NCI-H2081 treated with DMSO at 0.1 percent for 48 hours (cell line): Measurements from ENCODE around the gene GXYLT2.
"Not testable (repeated sequence)": the region's sequence is repeated elsewhere in the genome, so short reads cannot be mapped to it uniquely, and the experiment has no call there.

Experiments
- DNase-seq: peaks from one replicate; lab custom pipeline; 2025; lab: John Stamatoyannopoulos, UW

GXYLT2 gene

DNA sequence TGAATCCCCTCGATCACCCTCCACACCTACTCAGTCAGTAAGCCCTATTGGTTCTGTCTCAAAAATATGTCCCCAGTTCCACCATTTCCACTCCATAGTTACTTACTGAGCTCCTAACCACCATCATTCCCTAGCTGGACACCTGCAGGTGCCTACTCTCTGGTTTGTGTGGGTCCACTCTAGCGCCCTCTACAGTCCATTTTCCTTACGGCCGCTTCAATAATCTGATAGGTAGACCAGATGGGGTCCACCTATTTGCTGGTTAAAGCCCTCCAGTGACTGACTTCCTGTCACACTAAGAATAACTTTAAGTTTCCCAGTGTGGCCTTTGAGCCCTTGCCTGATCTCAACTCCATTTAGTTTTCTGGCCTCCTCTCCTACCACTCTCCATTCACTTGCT, 5.0 kb downstream of the GXYLT2 start:
- DNase-seq, result no peak

DNA sequence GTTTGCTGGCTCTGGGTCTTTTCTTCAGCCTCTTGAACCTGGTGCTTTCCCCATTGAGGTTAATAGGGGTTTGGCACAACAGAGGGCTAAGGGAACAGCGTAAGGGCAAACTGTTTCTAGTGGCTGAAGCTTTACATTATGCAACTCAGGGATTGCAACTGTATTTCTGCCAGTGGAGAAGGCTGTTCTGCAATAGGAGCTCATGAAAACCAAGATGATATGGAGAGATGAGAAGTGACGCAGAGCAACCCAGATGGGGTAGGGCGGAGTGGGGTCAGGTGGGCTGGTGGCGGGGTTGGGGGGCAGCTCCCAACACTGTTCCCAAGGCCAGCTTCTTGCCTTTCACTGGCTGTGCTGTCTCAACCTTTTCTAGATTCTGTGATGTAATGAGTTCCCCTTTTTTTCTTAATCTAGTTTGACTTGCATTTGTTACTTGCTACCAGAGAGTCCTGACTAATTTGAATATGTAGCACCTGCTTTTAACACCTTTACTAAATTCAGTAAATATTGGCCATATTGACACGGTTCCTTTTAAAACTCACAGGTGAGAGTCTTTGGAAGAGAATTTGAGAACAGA, 7.2 kb downstream of the GXYLT2 start:
- no peak for DNase-seq

DNA sequence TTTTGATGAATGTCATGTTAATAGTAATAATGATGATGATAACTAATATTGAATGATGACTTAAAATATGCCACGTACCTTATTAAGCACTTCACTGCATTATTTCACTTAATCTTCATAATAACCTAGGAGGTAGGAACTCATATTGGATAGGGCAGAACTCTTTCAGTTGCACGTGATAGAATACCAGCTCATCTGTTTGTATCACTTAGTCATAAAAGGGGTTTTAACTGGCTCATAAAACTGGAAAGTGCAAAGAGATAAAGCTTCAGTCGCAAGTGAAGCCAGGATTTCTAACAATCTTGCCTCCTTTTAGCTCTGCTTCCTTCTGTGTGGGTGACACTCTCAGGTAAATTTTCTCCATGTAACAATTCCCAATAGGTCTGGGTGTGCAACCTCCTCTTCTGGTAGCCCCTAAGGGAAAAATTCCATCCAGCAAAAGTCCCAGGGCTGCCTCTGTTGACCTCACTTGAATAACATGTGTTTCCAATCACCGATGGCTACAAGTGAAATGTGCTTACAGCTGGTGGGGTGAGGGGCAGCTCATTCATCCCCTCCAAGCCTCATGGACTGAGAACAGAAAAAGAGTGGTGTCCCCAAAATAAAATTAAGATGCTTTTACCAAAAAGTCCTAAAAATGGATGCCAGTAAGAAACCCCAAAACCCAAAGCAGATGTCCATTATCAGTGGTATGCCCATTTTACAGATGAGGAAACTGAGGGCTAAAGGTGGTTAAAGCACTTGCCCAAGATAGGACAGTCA, 9.3 kb downstream of the GXYLT2 start:
- DNase-seq, result no peak

DNA sequence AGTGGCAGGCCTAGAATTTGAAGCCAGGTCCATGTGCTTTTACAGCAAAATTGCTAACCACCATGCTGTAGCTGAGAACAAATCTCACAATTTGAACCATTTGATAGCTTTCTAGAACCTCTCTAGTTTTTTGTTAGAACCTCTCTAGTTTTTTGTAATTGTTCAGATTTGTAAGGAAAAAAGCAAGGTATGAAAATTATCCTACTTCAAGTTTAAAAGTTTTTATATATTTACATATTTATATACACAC, 9.8 kb downstream of the GXYLT2 start:
- DNase-seq, result no peak

DNA sequence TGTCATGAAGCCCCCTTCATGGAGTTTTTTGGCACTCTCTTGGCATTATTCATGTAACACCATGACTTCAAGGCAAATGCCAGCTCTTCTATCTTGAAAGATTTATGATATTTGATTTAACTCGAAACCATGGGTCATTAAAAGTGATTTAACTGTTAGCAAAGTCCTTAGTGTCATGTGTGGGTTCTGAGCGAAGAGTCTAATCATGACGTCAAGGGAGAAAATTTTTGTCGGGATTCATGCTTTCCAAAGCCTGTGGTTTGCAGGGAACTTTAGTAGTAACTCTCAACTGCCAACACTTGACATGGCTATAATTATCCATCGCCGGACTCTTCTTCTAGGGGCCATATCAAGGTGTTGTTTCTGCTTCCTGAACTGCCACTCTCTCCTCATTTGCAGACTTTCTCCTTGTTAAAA, 11.5 kb downstream of the GXYLT2 start:
- DNase-seq, result no peak

DNA sequence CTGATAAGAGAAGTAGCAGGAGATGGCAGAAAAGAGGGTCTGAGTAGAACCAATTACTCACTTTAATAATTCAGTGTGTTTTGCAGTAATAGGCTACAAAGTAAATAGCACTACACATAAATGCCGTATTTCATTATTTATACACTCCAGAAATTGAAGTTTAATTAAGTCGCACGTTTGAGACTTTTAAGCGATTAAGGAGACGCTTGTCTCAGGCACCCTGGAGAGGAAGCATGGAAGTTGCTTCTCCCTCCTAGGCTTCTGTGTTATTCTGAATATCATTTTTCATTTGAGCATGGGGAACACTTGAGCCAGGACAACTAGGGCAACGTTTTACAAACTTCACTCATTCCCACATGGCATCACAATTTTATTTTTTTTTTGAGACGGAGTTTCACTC, 12.2 kb downstream of the GXYLT2 start:
- no peak for DNase-seq

DNA sequence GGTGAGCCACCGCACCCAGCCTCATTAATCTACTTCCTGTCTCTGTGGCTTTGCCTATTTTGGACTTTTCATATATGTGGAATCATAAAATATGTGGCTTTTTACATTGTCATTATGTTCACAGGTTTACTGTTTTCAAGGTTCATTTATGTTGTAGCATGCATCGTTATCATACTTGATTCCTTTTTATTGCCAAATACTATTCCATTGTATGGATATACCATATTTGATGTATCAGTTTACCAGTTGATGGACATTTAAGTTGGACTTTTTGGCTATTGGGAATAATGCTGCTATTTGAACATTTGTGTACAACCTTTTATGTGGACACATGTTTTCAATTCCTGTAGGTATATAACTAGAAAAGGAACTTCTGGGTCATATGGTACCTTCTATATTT, 14.0 kb downstream of the GXYLT2 start:
- DNase-seq, result no peak

DNA sequence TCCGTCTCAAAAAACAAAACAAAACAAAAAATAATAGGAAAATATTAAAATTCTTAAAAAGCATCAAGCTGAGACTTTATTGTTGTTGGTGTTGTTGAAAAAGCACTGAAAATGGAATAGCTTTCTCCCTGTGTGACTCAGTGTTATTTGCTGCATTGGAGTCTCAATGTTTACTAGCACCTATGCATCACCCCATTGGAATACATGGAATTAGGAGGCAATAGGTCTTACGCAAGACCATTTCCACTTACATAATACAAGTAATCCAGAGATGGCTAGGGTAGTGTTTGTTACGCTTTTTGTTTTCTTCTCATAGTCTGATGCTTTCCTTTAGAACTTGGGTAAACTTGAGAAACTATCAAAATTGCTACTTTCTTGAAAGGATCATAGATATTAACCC, 15.2 kb downstream of the GXYLT2 start:
- no peak for DNase-seq

DNA sequence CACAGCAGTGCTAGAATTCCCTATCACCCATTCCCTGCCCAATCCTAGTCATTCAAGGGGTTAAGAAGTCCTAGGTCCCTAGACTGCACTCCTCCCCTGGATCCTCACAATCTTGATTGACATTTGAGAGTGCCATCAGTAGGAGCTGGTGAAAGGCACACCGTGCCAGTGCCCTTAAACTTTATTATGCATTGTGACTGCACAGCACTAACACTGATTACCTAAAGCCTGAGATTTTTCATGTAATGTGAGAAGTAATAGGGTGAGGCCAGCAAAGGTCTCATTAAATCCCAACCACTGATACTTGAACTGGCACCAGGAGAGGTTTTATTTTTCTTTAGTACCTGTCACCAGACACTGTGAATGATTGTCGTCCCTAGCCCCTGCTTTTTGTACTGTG, 16.3 kb downstream of the GXYLT2 start:
- no peak for DNase-seq

DNA sequence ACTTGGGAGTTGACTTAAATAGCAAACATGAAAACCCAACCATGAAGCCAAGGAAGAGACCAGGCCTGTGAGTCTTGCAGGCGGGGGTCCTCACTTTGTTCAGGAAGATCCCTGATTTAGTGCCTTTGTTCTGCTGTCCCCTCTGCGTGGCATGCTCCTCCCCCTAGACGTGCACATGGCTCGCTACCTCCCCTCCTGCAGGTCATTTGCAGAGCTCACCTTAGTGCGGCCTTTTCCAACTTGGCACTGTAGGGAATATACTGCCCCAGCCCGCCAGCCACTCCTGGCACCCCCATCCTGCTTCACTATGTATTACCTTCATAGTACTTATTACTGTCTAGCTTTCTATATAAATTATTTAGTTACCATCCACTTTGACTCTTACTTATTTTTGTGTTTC, 18.3 kb downstream of the GXYLT2 start:
- DNase-seq, result no peak

DNA sequence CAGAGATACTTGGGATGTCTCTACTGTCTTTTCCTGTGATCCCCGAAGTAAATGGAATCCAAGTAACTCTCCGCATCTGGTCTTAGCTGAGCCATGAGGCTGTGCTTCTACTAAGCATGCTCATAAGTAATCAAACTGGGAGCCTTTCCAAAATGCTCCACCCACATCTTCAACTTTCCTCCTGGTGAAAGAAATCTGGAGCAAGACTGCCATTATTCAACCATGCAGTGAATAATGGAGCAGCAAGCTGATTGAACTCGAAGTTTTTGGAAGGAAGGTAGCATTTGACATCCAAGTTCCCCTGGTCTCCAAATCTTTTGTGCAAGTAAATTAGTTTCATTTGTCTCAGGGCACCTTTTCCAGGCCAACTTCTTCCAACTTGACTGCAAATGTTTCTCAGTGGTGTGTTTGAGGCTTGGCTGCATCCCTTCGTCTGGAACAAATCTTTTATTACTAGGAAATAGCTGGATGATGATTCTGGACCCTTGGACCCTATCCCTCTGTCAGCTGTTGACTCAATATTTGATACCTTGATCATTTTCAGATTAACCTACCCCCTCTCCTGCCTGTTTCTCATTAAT, 19.4 kb downstream of the GXYLT2 start:
- no peak for DNase-seq

DNA sequence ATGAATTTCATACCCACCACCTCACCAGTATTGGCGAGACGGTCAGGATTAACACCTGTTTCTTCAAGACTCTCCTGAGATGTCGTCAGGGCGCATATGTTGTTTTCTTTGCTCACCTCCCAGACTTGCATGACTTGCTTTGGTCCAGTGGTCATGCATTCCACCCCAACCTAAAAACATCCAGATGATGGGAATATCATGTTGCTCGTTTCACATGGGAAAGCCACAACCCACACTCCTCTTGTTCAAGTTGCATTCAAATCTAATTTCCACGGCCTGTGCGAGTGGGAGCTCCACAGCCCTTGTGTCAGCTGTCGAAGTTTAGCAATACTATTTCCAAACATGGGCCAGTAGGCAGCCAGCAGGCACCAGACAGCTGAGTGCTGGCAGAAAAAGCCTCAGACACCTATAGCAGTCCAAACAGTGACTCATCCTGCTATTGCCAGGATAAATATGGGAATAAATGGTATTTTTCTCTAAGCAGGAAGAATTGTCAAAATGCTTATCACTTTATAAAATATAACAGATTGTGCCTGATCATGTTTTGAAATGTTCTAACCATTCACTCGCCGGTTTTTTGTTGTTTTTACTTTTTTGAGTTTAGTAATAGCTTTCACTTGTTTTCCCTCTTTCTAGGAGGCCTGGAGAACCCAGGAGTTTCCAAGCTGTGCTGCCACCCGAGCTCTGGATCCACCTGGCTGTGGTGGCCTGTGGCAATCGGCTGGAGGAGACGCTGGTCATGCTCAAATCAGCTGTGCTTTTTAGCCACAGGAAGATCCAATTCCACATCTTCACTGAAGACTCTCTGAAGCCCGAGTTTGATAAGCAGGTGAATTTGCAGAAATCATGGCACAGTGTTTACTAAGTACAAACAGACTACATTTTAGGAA, 20.1 kb downstream of the GXYLT2 start:
- DNase-seq, result no peak

DNA sequence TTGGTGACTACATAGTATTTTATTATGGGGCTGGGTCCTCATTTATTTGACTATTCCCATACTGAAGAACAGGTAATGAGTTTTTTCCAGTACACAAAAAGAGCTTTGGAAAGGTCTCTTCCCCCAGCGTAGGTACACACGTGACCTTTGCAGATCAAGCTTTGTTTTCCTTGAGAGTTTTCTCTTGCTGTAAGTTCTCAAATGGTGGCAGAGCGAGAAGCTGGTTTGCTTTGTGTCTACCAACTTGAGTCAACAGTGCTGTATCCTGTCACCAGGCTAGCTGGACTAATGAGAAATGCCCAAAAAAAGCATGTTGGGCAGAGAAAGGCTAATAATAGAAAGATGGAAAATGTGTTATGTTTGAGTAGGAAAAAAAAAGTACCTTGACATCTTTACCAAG, 21.7 kb downstream of the GXYLT2 start:
- no peak for DNase-seq

DNA sequence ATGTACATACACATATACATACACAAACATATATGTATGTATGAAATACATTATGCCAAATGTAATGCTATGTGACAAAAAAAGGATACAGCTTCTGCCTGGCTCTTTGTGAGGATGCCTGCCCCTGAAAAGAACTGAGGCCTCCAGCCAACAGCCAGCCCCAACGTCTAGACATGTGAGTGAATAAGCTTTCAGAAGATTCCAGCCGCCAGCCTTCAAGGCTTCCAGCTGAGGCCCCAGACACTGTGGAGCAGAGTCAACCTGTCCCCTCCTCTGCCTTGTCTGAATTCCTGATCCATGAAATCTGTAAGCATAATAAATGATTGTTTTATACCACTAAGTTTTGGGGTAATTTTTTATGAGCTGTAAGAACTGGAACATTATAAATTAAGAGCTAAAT, 24.7 kb downstream of the GXYLT2 start:
- no peak for DNase-seq

DNA sequence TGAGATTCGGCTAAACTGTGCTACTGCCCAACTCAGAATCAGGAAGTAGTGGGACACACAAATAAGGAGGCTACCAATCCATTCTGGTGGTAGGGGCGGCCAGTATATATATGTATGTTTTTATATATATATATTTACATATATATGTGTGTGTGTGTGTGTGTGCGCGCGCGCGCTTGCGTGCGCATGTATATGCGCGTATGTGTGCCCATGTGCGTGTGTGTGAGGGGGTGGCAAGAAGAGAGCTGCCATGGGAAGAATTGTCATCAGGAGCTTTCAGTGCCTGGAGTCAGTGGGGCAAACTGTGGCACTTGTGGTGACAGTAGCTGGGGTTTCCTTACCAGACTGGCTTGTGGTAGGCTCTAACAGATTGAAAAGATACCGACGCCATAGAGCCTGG, 26.5 kb downstream of the GXYLT2 start:
- no peak for DNase-seq

DNA sequence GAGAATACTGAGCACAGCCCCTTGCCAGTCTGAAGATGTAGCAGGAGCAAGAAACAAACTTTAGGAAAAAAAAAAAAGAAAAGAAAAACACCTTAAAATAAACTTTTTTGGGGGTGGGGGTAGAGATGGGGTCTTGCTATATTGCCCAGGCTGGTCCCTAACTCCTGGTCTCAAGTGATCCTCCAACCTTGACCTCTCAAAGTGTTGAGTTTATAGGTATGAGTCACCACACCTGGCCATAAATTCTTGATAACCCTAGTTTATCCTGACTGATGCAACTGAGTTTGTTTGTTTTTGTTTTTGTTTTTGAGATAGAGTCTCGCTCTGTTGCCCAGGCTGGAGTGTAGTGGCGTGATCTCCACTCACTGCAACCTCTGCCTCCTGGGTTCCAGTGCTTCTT, 28.4 kb downstream of the GXYLT2 start:
- DNase-seq, result no peak

DNA sequence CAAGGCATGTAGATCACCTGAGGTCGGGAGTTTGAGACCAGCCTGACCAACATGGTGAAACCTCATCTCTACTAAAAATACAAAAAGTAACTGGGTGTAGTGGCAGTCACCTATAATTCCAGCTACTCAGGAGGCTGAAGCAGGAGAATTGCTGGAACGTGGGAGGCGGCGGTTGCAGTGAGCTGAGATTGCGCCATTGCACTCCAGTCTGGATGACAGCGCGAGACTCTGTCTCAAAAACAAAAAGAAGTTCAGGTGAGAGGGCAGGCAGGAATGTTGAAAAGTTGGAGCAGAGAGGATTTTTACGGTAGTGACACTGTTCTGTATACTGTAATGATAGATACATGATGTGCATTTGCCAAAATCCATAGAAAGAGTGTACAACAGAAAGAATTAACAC, 31.7 kb downstream of the GXYLT2 start:
- no peak for DNase-seq

DNA sequence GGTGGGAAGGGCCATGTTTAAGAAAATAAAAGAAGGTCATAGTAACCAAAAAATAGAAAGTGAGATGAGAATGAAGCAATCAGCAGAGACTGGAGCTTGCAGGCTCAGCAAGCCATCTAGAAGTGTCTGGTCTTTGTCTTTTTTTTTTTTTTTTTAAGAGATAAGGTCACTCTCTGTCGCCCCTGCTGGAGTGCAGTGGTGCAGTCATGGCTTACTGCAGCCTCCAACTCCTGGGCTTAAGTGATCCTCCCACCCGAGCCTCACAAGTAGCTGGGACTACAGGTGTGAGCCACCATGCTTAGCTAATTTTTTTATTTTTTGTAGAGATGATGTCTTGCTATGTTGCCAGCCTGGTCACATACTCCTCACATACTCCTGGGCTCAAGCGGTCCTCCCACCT, 36.2 kb downstream of the GXYLT2 start:
- no peak for DNase-seq

DNA sequence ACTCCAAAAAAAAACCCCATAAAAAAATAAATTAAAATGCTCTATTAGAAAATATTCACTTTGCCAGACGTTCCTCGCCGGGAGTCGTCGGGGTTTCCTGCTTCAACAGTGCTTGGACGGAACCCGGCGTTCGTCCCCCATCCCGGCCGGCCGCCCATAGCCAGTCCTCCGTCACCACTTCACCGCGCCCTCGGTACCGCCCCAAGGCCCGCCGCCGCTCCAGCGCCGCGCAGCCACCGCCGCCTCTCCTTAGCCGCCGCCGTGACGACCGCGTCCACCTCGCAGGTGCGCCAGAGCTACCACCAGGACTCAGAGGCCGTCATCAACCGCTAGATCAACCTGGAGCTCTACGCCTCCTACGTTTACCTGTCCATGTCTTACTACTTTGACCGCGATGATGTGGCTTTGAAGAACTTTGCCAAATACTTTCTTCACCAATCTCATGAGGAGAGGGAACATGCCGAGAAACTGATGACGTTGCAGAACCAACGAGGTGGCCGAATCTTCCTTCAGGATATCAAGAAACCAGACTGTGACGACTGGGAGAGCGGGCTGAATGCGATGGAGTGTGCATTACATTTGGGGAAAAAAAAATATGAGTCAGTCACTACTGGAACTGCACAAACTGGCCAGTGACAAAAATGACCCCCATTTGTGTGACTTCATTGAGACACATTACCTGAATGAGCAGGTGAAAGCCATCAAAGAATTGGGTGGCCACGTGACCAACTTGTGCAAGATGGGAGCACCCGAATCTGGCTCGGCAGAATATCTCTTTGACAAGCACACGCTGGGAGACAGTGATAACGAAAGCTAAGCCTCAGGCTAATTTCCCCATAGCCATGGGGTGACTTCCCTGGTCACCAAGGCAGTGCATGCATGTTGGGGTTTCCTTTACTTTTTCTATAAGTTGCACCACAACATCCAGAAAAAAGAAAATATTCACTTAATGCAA, 41.2 kb downstream of the GXYLT2 start:
- DNase-seq, result not testable (repeated sequence)

DNA sequence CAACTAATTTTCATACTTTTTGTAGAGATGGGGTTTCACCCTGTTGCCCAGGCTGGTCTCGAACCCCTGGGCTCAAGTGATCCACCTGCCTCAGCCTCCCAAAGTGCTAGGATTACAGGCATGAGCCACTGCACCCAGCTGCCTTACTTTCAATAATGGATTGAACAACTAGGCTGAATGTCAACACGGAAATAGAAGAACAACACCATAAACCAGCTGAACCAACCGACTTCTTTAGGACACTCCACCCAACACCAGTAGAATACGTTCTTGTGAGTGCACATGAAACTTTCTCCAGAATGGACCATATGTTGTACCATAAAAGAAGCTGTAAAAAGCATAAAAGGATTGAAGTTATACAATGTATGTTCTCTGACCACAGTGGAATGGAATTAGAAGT, 42.9 kb downstream of the GXYLT2 start:
- no peak for DNase-seq

DNA sequence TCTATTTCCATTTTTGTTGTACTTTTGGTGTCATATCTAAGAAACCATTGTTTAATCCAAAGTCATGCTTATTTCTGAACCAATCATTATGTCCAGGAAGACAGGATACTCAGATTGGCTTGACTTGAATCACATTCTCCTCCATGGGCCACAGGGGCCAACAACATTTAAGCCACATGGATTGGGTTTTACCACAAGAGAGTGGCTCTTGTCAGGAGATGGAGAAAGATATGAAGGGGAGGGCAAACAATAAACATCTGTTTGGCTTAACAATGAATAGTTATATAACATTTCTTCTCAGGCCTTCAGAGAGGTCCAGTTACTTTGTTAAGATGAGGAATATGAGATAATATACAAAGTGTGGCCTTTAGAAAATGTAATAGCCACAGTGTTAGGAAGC, 44.6 kb downstream of the GXYLT2 start:
- no peak for DNase-seq
